Neuron (in vitro differentiated cells): ENCODE measurements around the gene PDE6D.

Experiments
- H2AFZ ChIP-seq: one replicate; pipeline ENCODE4 v1.6.1; 2013; ENCODE audit warnings: low read depth, mild to moderate bottlenecking, inconsistent platforms, low read length, moderate library complexity
- H3K27me3 ChIP-seq: one replicate; pipeline ENCODE4 v1.6.1; 2013; ENCODE audit warnings: low read length; ENCODE audit not compliant: insufficient read depth
- H3K36me3 ChIP-seq: one replicate; pipeline ENCODE4 v1.6.1; 2013; ENCODE audit warnings: low read length; ENCODE audit not compliant: insufficient read depth
- H3K4me1 ChIP-seq: one replicate; pipeline ENCODE4 v1.6.1; 2013; ENCODE audit warnings: low read length; ENCODE audit not compliant: insufficient read depth
- H3K4me3 ChIP-seq: 2 replicates; pipeline ENCODE4 v1.5.1; 2013; ENCODE audit warnings: mild to moderate bottlenecking, low read length, moderate library complexity
- H3K9me3 ChIP-seq: one replicate; pipeline ENCODE4 v1.6.1; 2013; ENCODE audit warnings: low read length

PDE6D gene

GRCh38 chr2:231682603-231683291, 98.3 kb downstream of the PDE6D start:
- no peak overlapping the region for H3K4me3 ChIP-seq
- H3K4me1 ChIP-seq = peaks cover 14% of the 10 kb centered on the region
- H3K36me3 ChIP-seq = no peaks in the 10 kb centered on the region

More at GRCh38 chr2:231682603-231683291, 98.3 kb downstream of the PDE6D start:
- Histone ChIP-seq H3K9me3 (no peaks in the 10 kb centered on the region), H3K27me3 (no peaks in the 10 kb centered on the region), H2AFZ (no peak overlapping the region)
